GM21360 (cell line): ENCODE measurements around the gene DOCK4.

Experiments
- ATAC-seq: cut with Tn5 transposase; IDR thresholded peaks from one replicate; pipeline ENCODE4 v1.9.1; 2021; ENCODE audit warnings: mild to moderate bottlenecking, moderate library complexity; ENCODE audit not compliant: unreplicated experiment

DOCK4 gene

DNA sequence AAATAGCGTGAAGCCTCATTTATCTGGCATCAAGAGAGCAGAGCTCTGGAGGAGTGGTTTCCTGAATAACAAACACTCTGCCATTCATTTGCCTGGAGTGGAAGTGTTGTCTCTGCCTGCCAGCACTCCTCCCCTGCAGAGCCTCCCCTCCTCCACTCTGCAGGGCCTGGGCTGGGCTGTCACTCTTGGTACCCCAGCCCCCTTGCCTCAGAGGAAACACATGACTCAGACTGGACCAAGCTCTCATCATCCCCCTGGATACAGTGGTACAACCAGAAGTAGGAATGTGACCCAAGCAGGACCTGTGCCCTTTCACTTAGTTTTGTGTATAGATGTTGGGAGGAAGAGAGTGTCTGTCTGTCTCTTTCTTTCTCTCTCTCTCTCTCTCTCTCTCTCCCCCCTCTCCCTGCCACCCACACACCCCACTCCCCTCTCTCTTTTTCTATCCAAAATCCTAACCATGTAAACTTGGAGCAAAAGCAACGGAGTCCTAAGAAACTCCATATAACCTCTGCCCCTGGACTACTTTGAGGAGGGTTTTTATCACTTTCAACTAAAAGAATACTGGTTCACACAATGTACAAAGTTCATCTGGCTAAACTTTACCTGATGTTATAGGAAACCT is 43.9 kb downstream of the DOCK4 start:
- ATAC-seq: no peak

DNA sequence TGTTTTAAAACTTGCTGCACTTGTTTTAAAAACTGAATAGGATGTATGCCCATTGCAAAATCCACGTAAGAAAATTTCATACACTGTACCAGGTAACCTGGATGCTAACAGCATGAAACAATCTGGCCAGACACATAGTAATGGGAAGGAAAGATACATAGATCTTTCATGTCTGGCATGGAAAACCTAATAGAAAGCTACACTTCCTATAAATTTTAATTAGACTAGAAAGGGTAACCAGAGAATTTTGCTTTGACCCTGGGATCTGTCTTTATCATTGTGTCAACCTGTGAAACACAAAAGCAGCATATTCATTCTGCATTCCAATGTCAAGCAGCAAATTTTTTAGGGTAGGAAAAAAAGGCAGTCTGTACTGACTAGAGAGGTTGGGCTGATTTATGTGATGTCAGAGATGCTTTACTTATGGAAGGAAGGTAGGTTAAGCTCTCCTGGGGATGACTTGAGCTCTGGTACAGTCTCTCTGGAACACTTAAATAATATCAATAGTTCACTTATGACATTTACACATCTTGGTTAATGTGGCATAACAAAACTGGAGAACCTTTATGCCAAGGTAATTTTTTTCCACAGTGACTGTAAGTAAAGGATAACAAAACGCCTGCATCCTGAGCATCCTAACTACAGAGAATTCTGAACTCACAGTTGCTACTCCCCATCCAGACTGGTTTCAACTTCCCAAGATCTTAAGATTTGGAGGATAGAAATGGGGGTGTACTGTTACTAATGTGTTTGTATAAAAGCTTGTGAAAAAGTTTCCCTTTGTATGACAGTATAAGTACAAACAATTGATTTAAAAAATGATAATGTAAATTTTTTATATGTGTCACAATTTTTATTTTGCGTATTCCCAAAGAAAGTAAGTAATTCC is 44.7 kb downstream of the DOCK4 start:
- no peak for ATAC-seq

DNA sequence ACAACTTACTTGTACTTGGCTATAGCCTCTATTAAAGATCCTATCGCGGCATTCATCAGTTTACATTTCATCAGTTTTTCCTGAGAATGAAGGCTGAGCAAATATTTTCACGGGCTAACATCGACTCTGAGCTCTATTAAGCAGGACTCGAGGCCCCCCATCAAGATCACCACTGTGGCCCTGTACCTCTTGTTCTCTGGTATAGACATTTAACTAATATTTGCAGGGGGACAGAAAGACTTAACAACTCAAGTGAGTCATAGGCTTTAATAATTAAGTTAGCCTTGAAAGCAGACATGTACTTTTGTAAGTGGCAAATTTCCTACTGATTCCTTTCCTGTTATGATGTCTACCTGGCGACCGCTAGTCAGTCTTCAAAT is 45.4 kb downstream of the DOCK4 start:
- ATAC-seq: no peak

DNA sequence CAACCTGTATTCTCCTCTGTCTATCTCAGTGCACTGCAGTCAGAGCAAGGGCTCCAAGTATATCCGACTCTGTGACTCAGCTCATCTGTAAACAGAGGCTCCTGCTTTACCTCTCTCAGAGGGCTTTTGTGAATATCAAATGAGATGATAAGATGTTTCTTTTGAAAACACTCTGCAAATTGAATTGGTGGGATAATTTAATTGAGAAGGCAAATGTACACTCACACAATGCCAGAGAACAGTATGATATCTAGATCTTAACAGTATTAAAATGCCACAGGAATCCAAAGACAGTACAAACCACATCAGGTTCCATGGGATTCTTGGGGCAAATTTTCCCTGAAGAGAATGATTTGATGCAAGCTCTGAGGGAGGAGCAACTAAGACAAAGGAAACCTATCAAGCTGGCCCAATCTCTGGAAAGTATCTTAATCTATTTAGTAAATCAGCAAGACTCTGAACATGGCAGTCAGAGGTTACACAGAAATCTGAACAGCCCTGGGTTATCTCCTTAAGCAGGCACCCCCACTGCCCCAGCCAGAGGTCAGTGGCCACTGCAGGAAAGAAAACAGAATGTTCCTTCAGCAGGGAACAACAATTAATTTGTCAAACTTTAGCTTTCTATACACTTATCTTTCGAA is 45.9 kb downstream of the DOCK4 start:
- ATAC-seq: no peak

DNA sequence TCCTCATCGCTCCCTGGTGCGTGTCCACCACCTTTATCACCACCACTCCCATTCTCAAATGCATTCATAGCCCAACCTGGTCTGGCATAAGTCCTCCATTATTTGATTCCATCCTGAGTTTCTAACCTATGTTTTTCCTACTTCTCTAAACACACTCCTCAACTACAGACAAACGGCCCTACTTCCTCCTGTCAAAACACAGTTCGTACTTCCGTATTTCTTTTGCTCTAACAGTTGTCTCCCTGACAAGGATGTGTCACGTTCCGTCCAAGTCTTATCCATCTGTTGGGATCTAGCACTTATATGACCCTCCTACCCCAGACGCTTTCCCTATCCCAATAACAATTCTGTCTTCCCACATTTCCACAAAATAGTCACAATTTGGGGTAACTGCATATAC is 46.8 kb downstream of the DOCK4 start:
- ATAC-seq: no peak

DNA sequence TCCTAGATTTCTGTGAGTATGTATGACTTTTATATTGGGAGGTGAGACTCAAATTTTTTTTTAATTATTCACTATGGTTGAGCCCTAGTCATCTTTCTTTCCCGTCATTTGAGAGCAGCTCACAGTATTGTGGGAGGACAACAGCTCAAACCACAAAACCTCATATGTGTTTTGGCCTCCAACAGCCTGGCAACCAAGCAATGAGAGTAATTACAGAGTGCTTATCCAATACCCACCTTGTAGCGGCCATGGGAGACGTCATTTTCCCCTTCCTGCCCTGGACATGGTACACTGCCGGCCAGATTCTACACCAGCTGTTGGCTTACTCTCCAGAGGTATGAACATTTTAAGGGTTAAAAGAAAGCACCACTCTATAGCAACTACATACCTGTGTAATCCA is 49.1 kb downstream of the DOCK4 start:
- ATAC-seq: no peak

DNA sequence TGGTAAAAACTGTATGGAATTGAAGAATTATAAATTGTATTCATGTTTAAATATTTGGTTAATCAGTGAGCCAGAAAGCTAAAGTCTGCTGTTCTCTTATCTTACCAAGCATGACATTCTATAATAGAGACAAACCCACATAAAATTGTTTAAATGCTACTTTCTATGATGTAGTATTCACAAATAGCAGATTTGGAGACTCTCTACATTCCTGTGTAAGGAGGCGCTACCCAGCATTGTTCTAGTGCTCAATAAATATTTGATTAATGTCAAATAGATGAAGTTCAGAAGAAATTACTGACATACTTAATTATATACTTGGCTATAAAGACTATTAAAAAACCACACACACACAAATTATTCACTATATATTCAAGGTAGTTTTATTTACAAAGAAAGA is 49.8 kb downstream of the DOCK4 start:
- no peak for ATAC-seq

DNA sequence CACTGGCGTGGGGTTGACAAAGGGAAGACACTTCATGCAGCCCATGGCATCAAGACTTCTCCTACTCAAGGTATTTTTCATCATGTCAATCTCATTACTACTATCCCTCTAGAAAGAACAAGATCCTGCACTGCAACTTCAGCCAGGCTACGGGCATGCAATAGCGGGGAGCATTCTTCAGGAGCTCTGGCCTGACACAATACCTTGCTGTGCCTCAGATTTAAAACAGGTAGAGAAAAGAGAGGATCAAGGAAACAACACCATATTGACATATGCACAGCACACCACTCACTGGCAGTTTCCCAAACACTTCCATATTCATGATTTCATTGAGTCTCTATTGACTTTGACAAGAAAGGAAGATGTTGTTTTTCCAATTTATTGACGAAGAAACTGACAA is 51.5 kb downstream of the DOCK4 start:
- no peak for ATAC-seq

DNA sequence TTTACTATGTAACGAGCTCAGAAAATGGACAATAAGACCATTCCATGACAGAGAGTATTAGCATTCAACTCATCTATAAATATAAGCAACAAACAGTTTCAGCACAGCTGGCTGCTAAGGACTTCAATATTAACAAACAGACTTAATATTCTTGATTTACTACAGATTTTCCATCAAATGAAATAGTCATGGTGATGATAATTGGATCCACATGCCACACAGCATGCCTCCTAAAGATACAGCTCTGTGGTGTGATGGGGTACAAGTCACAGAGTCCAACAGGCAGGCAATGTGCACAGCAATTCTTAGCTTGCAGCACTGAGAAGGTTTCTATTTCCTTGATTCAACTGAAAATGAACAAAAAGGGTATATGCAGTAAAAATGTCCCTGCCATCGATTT is 54.0 kb downstream of the DOCK4 start:
- ATAC-seq: no peak

DNA sequence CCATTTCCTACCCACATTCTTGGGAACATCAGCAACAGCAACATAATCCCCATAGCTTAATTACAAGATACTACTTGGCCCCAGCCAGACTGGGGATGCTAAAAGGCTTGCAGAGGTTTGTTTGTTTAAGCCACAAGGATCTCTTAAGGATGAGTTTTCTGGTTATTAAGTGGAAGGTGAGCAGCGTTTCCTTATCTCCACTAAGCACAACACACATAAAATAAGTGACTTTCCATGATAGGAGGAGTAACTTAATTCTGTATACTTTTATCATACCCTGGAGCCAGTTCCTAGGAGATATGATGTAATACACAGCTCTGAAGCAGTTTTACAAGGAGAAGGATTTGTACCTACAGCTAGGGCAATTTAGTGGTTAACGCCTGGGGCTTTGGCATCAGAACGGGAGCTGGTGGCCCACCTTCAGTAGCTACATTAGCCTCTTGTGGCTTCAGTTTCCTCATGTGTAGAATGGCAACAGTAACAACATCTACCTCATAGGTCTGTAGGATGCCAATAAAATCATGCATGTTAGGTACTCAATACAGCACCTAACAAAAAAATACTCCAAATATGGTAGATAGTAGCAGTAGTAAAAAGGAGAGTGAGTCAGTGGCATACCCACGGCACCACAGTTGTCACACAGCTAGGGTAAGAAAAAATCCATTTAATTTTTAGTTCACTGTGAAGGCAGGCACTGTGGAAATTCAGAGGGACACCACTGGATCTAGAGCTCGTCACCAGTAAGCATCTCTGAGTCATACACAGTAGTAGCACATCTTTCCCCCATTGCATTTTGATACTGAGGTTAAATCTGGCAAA is 55.2 kb downstream of the DOCK4 start:
- no peak for ATAC-seq

DNA sequence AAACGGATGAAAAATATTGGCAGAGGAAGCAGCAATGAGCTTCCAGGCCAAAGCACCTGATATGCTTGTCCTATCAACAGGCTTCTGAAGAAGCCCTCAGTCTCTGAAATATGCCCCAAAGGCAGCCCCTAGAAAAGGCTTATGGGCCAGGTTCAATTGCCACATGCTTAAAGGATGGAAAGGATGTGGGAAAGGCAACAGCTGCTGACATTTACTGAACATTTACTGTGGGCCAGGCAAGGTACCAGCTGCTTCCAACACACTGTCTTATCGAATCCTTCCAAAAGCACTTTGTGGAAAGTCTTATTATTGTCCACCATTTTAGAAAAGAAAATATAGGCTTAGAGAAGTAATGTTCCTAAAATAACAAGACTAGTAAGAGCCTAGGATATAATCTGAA is 56.5 kb downstream of the DOCK4 start:
- no peak for ATAC-seq

DNA sequence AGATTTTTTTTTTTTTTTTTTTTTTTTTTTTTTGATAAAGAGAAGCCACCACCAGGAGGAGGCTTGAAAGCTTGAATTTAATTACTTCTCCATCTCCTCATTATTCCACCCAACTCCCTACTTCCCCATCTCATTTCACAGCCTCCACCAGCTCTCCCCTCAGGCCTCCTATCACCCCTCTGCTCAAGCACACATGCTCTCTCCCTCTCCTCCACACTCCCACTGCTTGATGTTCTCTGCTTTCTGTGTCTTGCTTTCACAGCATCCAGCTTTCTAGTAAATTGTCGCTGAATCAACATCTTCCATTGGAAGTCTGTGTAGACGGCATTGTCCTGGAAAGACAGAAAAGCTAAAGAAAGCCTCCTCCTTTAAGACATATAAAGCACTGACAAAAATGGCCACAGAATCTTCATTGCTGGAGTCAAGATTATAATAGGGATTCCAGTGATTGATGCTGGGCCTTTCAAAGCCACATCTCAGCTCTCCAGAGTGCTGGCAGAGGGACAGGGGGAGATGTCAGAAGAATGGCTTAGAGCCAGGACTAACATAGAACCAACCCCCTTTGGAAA is 58.3 kb downstream of the DOCK4 start:
- ATAC-seq: no peak

DNA sequence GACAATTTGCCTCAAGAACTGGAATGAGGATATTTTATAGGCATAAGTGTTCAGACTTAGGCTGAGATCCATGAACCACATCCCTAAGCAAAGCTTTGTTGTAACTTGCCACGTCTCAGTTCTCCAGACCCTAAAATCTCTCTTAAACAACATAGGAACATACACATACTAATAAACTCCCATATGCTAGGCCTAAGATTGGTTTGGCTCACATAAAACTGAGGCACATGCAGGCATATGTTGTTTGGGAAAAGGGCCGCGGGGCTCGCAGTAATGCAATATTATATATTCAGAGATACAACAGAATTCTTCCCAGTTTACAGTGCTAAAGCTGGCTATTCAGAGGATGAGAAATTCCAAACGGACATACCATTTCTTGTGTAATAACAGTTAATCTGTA is 61.0 kb downstream of the DOCK4 start:
- ATAC-seq: no peak

DNA sequence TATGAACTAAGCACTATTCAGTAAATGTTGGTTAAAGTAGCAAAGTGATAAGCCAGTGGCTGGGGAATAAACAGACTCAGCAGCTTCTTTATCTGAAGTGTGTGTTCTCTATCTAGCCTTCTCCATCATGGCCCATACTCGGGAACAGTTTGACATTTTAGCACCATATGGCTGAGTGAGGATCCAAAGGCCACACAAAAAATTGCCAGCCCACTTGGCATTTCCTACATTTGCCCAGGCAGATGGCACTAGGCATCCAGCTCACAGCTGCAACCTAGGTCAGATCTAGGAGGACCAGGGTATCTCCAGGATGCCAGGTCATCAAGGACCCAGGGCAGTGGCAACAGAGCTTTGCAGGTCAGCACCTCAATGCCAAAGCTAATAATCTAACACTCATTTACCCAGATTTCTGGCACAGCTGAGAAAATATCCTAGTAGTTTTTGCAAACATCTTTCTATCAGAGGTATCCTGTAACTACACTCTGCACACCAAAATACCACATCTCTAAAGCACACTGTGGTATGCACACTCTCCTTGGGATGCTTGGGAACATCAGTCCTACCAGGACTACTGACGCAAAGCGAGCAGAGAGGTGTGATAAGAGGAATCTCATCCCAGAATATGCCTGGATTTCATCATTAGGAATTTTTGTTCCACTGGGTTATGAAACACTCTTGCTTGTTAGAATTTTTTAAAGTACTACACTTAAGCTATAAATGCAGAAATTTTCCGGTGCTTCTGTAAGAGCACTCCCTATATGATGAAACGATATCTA is 61.7 kb downstream of the DOCK4 start:
- no peak for ATAC-seq

DNA sequence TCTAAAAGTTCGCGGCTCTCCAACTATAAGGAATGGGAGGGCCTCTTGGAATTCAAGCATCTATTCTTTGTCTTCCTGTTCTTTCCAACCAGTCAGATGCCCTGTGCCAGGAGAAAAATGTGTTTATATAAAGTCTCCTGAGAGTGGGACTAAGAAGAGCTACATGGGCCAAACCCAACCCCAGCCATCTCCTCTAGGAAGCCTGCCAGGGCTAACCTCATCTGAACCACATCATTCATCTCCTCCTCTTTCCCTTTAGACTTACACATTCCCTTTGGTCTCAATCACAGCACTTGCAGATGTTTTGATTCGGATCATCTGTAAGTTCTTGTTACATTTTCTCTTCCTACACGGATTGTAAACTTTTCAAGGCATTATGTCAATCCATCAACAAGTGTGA is 62.6 kb downstream of the DOCK4 start:
- no peak for ATAC-seq

DNA sequence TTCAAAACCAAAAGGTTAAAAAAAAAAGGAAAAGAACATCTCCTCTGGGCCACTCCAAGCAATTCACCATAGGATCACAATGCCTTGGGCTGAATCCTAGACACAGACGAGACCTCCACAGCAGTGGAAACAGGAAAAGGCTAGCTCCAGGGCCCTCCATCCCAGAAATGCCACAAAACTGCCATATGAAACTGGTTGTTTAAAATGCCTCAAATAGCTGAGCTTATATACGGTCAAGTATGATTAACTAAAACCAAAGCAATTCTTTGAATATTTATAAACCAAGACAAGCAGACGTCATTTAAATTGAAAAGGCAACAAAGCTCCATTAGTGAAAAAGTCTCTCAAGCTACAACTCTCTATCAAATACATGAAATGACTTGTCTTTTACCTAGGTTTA is 63.1 kb downstream of the DOCK4 start:
- no peak for ATAC-seq

DNA sequence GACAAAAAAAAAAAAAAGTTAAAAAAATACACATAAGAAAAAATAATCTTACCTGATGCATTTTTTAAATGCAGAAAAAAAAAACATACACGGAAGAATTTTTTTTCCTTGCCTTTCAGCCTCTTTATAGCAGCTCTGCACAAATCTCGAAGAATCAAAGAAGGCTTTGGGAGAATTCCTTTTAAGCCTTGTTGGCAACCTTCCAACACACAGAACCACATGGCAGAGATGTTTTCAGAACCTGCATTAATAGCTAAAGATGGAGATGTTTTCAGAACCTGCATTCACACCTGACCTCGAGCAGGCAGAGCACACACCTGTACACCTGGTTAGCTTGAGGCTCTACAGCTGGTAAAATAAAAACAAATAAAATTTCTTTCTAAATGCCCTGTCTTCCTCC is 65.6 kb downstream of the DOCK4 start:
- ATAC-seq: no peak

DNA sequence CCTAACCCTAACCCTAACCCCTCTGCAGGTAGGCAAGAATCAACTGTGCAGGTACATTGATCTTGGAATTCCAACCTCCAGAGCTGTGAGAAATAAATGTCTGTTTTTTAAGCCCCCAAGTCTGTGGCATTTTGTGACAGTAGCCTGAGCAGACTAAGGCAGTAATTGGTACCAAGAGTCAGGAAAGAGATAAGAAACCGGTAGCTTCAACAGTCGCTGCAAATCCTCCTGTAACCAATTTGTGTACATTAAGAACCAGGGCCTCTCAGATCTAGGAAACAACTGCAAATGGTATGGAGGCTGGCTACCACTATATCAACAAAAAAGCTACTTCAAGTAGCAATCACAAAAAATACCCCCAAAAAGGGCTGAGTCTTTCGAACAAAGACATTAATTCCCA is 67.3 kb downstream of the DOCK4 start:
- no peak for ATAC-seq

DNA sequence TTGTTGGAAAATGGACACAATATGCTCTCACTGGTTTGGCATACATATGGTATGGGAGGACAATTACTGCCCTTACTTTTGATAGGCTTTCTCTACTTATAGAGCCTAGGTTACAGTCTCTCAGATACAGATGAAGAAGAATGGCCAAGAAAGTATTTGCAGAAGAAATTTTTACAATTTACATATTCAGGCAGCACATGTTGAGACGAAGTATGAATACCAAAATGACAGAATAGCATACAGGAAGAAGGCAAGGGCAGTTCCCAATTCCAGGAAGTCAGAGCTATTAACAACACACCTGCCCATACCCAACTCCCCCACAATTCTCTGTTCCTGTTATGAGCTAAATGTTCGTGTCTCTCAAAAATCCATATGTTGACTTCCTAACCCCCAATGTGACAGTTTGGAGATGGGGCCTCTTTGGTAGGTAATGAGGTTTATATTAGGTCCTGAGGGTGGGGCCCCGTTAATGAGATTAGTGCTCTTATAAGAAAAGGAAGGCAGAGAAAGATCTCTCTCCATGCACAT is 67.8 kb downstream of the DOCK4 start:
- no peak for ATAC-seq
